GM23338 (cell line): Measurements from ENCODE around the gene PASK. TPM values are rescaled to one million over a fixed set of nuclear protein-coding genes. Genes with fewer than 3 reads are reported as not detected.

Experiments
- ATAC-seq: fragments of 200-7000 bp; cut with Tn5 transposase; 3 replicates; pipeline ENCODE4 v1.9.1; 2020
- DNase-seq: peaks from one replicate; pipeline ENCODE4 v3.0.0-alpha.2; 2015; ENCODE audit warnings: low spot score
- H2AFZ ChIP-seq: fragments of 200-600 bp; sonication (generic); 2 replicates; pipeline ENCODE4 v1.8.0; 2016; ENCODE audit warnings: antibody characterized with exemption, mild to moderate bottlenecking, moderate library complexity
- H3F3A ChIP-seq: fragments of 200-600 bp; sonication (generic); replicated peaks from 2 replicates; pipeline ENCODE4 v1.8.0; 2017; ENCODE audit warnings: antibody characterized with exemption, mixed run types, low read depth
- H3K27ac ChIP-seq: fragments of 200-600 bp; sonication (generic); 2 replicates; pipeline ENCODE4 v1.6.1; 2016; ENCODE audit warnings: low read depth
- H3K27me3 ChIP-seq: fragments of 200-600 bp; sonication (generic); 2 replicates; pipeline ENCODE4 v1.8.0; 2016; ENCODE audit warnings: mild to moderate bottlenecking, mixed run types, moderate library complexity; ENCODE audit not compliant: insufficient read depth
- H3K36me3 ChIP-seq: fragments of 200-600 bp; sonication (generic); 2 replicates; pipeline ENCODE4 v1.8.0; 2016; ENCODE audit warnings: mild to moderate bottlenecking; ENCODE audit not compliant: insufficient read depth
- H3K4me1 ChIP-seq: fragments of 200-600 bp; sonication (generic); 2 replicates; pipeline ENCODE4 v1.8.0; 2016; ENCODE audit warnings: mild to moderate bottlenecking, moderate library complexity; ENCODE audit not compliant: insufficient read depth
- H3K4me2 ChIP-seq: fragments of 200-600 bp; sonication (generic); 2 replicates; pipeline ENCODE4 v1.7.1; 2017; ENCODE audit warnings: mixed run types
- H3K4me3 ChIP-seq: fragments of 200-600 bp; sonication (generic); 2 replicates; pipeline ENCODE4 v1.6.1; 2016; ENCODE audit warnings: mixed run types
- H3K79me2 ChIP-seq: fragments of 200-600 bp; sonication (generic); replicated peaks from 2 replicates; pipeline ENCODE4 v1.8.0; 2017; ENCODE audit warnings: mild to moderate bottlenecking; ENCODE audit not compliant: insufficient read depth
- H3K9me2 ChIP-seq: fragments of 200-600 bp; sonication (generic); 2 replicates; pipeline ENCODE4 v1.8.0; 2017; ENCODE audit not compliant: insufficient read depth
- H4K20me1 ChIP-seq: fragments of 200-600 bp; sonication (generic); replicated peaks from 2 replicates; pipeline ENCODE4 v1.8.0; 2017; ENCODE audit warnings: mild to moderate bottlenecking; ENCODE audit not compliant: insufficient read depth
- H3K27ac Mint-ChIP-seq: 2 replicates; pipeline ENCODE4 v1.8.0; 2020; ENCODE audit warnings: inconsistent platforms, mild to moderate bottlenecking, moderate library complexity, mixed read lengths
- H3K27me3 Mint-ChIP-seq: 3 replicates; pipeline ENCODE4 v1.8.0; 2022; ENCODE audit warnings: low read depth, mild to moderate bottlenecking, moderate library complexity, mixed read lengths, inconsistent platforms; ENCODE audit not compliant: insufficient read depth, poor library complexity
- H3K36me3 Mint-ChIP-seq: 3 replicates; pipeline ENCODE4 v1.8.0; 2021; ENCODE audit warnings: low read depth, mild to moderate bottlenecking, inconsistent platforms, moderate library complexity, mixed read lengths
- H3K4me1 Mint-ChIP-seq: 3 replicates; pipeline ENCODE4 v1.8.0; 2020; ENCODE audit warnings: mild to moderate bottlenecking, inconsistent platforms, mixed read lengths
- H3K4me3 Mint-ChIP-seq: 3 replicates; pipeline ENCODE4 v1.8.0; 2021; ENCODE audit warnings: moderate library complexity, mild to moderate bottlenecking, inconsistent platforms, mixed read lengths
- H3K9me3 Mint-ChIP-seq: 3 replicates; pipeline ENCODE4 v1.8.0; 2020; ENCODE audit warnings: moderate library complexity, mild to moderate bottlenecking, inconsistent platforms, mixed read lengths
- CREB1 ChIP-seq: fragments of 250-450 bp; sonication (Bioruptor Pico); IDR thresholded peaks from 2 replicates; pipeline ENCODE4 v1.5.0; 2020; ENCODE audit warnings: low read depth, mild to moderate bottlenecking, moderate library complexity
- EZH2 ChIP-seq: fragments of 200-600 bp; sonication (generic); IDR thresholded peaks from one replicate; pipeline ENCODE4 v1.8.0; 2017; ENCODE audit warnings: antibody characterized with exemption, mild to moderate bottlenecking, low read depth; ENCODE audit not compliant: unreplicated experiment
- EZH2phosphoT487 ChIP-seq: fragments of 200-600 bp; sonication (generic); IDR thresholded peaks from one replicate; pipeline ENCODE4 v1.8.1; 2018; ENCODE audit warnings: antibody characterized with exemption; ENCODE audit not compliant: unreplicated experiment
- JUNB ChIP-seq: IDR thresholded peaks from one replicate; pipeline ENCODE4 v1.6.1; 2016; ENCODE audit warnings: antibody characterized with exemption; ENCODE audit not compliant: unreplicated experiment
- NANOG ChIP-seq: IDR thresholded peaks from 2 replicates; pipeline ENCODE4 v1.6.1; 2016; ENCODE audit warnings: antibody characterized with exemption, borderline replicate concordance
- POLR2AphosphoS5 ChIP-seq: IDR thresholded peaks from 2 replicates; pipeline ENCODE4 v1.6.1; 2016; ENCODE audit warnings: antibody characterized with exemption, low read depth
- STAT1 ChIP-seq: IDR thresholded peaks from one replicate; pipeline ENCODE4 v1.6.1; 2016; ENCODE audit warnings: antibody characterized with exemption; ENCODE audit not compliant: unreplicated experiment
- ZNF114 ChIP-seq: fragments of 250-450 bp; sonication (Bioruptor Pico); IDR thresholded peaks from 2 replicates; pipeline ENCODE4 v1.5.0; 2020; ENCODE audit warnings: mild to moderate bottlenecking, moderate library complexity
- ZNF331 ChIP-seq: fragments of 250-450 bp; sonication (Bioruptor Pico); IDR thresholded peaks from 2 replicates; pipeline ENCODE4 v1.5.0; 2020; ENCODE audit warnings: low read depth, mild to moderate bottlenecking, moderate library complexity
- polyA plus RNA-seq: library from polyadenylated mRNA; unstranded; fragments of >200 nt; fragmentation: Nextera tagmentation; extraction: Ambion mirVana; gene quantifications from 2 replicates; pipeline ENCODE4 v1.2.1, GENCODE V29; 2016
- total RNA-seq: library from RNA; depleted of rRNA; stranded (reverse); fragments of >200 nt; shearing (Covaris generic); gene quantifications from 2 replicates; pipeline ENCODE4 v1.2.3, GENCODE V29; 2014
- TF ChIP-seq, protein P1 (sequence below): IDR thresholded peaks from one replicate; pipeline ENCODE4 v1.6.1; 2018; ENCODE audit warnings: antibody characterized with exemption; ENCODE audit not compliant: unreplicated experiment
- TF ChIP-seq, protein P2 (sequence below), 2 experiments: fragments of 200-600 bp in 1 of 2; sonication (generic) in 1 of 2; conservative IDR thresholded peaks; 2 replicates each; pipeline versions ENCODE4 v1.5.1 to v1.6.1; 2016 to 2017; ENCODE audit warnings: antibody characterized with exemption in 2 of 2, low read depth in 2 of 2, mild to moderate bottlenecking in 2 of 2, moderate library complexity in 1 of 2
- TF ChIP-seq, protein P3 (sequence below): IDR thresholded peaks from 2 replicates; pipeline ENCODE4 v1.6.1; 2016; ENCODE audit warnings: antibody characterized with exemption
- TF ChIP-seq, protein P4 (sequence below): fragments of 250-450 bp; sonication (Bioruptor Pico); IDR thresholded peaks from 2 replicates; pipeline ENCODE4 v1.5.0; 2020; ENCODE audit warnings: mild to moderate bottlenecking, moderate library complexity

Gene PASK
- total and polyA plus RNA-seq, 2 experiments from 2014 or later, result 12.5 to 38.4 TPM

DNA sequence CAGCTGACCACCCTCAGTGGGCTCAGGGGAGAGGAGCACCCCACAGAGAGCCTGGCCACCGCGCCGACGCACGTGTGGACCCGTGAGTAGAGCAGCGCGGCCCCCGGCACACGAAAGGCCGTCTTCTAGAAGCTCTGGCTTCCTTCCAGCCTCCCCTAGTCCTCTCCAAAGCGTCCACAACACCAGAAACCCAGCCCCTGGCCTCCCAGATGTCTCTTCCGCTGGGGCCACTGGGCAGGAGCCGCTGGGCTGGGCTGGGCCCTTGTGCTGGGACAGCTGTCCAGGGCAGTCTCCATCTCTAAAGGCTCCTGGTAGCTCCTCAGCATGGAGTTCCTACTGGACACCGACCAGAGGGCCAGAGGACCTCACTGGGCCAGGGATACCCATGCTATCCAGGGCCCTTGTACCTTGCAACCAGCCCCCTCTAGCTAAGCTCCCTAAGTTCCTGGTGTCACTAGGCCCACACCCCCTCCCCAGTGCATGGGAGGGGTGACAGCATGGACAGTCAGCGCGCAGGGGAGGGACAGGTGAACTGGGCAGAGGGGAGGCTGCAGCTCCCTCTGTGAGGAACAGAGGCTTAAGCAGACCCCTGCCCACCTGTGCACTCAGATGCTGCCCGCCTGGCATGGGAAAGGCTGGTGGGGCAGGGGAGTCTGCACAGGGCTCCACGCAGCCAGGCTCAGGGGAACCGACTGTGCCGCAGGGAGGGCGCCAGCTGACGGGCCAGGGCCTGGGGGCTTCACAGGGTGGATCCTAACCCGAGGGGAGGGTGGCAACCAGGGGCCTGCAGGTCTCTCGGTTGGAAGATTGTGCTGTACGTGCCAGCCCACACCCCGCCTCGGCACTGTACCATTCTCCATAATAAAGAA is 80.1 kb downstream of the PASK start:
- no peak overlapping the region for H3K27ac Mint-ChIP-seq

More for the DNA sequence above, 80.1 kb downstream of the PASK start:
- no peaks in the 10 kb centered on the region for H3K36me3 ChIP-seq
- H3K27ac ChIP-seq, result no peak overlapping the region
- H3K4me3 ChIP-seq, result no peak overlapping the region
- no peaks in the 10 kb centered on the region for H3K36me3 Mint-ChIP-seq
- H2AFZ ChIP-seq, result no peak overlapping the region
- H3K79me2 ChIP-seq, result no peaks in the 10 kb centered on the region
- H3K27me3 Mint-ChIP-seq, result peaks cover 19% of the 10 kb centered on the region
- H3K4me1 Mint-ChIP-seq, result peaks cover 4% of the 10 kb centered on the region
- H4K20me1 ChIP-seq, result no peaks in the 10 kb centered on the region
- no peaks in the 10 kb centered on the region for H3K9me2 ChIP-seq
- ATAC-seq (no peak), DNase-seq (no peak)
- H3K9me3 Mint-ChIP-seq, result no peaks in the 10 kb centered on the region
- no peaks in the 10 kb centered on the region for H3F3A ChIP-seq
- TF ChIP-seq CREB1 (CRISPR knock-in tag), result no peak
- TF ChIP-seq, protein P1, sequence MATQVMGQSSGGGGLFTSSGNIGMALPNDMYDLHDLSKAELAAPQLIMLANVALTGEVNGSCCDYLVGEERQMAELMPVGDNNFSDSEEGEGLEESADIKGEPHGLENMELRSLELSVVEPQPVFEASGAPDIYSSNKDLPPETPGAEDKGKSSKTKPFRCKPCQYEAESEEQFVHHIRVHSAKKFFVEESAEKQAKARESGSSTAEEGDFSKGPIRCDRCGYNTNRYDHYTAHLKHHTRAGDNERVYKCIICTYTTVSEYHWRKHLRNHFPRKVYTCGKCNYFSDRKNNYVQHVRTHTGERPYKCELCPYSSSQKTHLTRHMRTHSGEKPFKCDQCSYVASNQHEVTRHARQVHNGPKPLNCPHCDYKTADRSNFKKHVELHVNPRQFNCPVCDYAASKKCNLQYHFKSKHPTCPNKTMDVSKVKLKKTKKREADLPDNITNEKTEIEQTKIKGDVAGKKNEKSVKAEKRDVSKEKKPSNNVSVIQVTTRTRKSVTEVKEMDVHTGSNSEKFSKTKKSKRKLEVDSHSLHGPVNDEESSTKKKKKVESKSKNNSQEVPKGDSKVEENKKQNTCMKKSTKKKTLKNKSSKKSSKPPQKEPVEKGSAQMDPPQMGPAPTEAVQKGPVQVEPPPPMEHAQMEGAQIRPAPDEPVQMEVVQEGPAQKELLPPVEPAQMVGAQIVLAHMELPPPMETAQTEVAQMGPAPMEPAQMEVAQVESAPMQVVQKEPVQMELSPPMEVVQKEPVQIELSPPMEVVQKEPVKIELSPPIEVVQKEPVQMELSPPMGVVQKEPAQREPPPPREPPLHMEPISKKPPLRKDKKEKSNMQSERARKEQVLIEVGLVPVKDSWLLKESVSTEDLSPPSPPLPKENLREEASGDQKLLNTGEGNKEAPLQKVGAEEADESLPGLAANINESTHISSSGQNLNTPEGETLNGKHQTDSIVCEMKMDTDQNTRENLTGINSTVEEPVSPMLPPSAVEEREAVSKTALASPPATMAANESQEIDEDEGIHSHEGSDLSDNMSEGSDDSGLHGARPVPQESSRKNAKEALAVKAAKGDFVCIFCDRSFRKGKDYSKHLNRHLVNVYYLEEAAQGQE, result no peak
- no peak for TF ChIP-seq NANOG
- TF ChIP-seq POLR2AphosphoS5, result no peak
- TF ChIP-seq ZNF114, result no peak
- TF ChIP-seq, protein P2, sequence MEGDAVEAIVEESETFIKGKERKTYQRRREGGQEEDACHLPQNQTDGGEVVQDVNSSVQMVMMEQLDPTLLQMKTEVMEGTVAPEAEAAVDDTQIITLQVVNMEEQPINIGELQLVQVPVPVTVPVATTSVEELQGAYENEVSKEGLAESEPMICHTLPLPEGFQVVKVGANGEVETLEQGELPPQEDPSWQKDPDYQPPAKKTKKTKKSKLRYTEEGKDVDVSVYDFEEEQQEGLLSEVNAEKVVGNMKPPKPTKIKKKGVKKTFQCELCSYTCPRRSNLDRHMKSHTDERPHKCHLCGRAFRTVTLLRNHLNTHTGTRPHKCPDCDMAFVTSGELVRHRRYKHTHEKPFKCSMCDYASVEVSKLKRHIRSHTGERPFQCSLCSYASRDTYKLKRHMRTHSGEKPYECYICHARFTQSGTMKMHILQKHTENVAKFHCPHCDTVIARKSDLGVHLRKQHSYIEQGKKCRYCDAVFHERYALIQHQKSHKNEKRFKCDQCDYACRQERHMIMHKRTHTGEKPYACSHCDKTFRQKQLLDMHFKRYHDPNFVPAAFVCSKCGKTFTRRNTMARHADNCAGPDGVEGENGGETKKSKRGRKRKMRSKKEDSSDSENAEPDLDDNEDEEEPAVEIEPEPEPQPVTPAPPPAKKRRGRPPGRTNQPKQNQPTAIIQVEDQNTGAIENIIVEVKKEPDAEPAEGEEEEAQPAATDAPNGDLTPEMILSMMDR (conservative IDR thresholded peaks at IDR 0.05; ENCODE audit: low read depth in 2 of 2), result no peak
- TF ChIP-seq ZNF331, result no peak
- TF ChIP-seq EZH2, result no peak
- no peak for TF ChIP-seq EZH2phosphoT487
- TF ChIP-seq, protein P3, sequence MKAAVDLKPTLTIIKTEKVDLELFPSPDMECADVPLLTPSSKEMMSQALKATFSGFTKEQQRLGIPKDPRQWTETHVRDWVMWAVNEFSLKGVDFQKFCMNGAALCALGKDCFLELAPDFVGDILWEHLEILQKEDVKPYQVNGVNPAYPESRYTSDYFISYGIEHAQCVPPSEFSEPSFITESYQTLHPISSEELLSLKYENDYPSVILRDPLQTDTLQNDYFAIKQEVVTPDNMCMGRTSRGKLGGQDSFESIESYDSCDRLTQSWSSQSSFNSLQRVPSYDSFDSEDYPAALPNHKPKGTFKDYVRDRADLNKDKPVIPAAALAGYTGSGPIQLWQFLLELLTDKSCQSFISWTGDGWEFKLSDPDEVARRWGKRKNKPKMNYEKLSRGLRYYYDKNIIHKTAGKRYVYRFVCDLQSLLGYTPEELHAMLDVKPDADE, result no peak
- TF ChIP-seq JUNB, result no peak
- TF ChIP-seq, protein P4, sequence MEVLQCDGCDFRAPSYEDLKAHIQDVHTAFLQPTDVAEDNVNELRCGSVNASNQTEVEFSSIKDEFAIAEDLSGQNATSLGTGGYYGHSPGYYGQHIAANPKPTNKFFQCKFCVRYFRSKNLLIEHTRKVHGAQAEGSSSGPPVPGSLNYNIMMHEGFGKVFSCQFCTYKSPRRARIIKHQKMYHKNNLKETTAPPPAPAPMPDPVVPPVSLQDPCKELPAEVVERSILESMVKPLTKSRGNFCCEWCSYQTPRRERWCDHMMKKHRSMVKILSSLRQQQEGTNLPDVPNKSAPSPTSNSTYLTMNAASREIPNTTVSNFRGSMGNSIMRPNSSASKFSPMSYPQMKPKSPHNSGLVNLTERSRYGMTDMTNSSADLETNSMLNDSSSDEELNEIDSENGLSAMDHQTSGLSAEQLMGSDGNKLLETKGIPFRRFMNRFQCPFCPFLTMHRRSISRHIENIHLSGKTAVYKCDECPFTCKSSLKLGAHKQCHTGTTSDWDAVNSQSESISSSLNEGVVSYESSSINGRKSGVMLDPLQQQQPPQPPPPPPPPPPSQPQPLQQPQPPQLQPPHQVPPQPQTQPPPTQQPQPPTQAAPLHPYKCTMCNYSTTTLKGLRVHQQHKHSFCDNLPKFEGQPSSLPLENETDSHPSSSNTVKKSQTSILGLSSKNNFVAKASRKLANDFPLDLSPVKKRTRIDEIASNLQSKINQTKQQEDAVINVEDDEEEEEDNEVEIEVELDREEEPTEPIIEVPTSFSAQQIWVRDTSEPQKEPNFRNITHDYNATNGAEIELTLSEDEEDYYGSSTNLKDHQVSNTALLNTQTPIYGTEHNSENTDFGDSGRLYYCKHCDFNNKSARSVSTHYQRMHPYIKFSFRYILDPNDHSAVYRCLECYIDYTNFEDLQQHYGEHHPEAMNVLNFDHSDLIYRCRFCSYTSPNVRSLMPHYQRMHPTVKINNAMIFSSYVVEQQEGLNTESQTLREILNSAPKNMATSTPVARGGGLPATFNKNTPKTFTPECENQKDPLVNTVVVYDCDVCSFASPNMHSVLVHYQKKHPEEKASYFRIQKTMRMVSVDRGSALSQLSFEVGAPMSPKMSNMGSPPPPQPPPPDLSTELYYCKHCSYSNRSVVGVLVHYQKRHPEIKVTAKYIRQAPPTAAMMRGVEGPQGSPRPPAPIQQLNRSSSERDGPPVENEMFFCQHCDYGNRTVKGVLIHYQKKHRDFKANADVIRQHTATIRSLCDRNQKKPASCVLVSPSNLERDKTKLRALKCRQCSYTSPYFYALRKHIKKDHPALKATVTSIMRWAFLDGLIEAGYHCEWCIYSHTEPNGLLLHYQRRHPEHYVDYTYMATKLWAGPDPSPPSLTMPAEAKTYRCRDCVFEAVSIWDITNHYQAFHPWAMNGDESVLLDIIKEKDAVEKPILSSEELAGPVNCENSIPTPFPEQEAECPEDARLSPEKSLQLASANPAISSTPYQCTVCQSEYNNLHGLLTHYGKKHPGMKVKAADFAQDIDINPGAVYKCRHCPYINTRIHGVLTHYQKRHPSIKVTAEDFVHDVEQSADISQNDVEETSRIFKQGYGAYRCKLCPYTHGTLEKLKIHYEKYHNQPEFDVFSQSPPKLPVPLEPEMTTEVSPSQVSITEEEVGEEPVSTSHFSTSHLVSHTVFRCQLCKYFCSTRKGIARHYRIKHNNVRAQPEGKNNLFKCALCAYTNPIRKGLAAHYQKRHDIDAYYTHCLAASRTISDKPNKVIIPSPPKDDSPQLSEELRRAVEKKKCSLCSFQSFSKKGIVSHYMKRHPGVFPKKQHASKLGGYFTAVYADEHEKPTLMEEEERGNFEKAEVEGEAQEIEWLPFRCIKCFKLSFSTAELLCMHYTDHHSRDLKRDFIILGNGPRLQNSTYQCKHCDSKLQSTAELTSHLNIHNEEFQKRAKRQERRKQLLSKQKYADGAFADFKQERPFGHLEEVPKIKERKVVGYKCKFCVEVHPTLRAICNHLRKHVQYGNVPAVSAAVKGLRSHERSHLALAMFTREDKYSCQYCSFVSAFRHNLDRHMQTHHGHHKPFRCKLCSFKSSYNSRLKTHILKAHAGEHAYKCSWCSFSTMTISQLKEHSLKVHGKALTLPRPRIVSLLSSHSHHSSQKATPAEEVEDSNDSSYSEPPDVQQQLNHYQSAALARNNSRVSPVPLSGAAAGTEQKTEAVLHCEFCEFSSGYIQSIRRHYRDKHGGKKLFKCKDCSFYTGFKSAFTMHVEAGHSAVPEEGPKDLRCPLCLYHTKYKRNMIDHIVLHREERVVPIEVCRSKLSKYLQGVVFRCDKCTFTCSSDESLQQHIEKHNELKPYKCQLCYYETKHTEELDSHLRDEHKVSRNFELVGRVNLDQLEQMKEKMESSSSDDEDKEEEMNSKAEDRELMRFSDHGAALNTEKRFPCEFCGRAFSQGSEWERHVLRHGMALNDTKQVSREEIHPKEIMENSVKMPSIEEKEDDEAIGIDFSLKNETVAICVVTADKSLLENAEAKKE, result no peak
- no peak for TF ChIP-seq STAT1
- no peak overlapping the region for H3K4me3 Mint-ChIP-seq
- H3K4me2 ChIP-seq, result no peak overlapping the region
- no peaks in the 10 kb centered on the region for H3K4me1 ChIP-seq
- no peaks in the 10 kb centered on the region for H3K27me3 ChIP-seq
